Putamen (tissue), 1 donor: ENCODE results near the gene TMEM175.
"Not testable (repeated sequence)": the region's sequence is repeated elsewhere in the genome, so short reads cannot be mapped to it uniquely, and the experiment has no call there.

ENCODE experiments used
- DNase-seq: peaks from one replicate; pipeline ENCODE4 v3.0.0-alpha.2; 2016; ENCODE audit warnings: low spot score

TMEM175 gene

DNA sequence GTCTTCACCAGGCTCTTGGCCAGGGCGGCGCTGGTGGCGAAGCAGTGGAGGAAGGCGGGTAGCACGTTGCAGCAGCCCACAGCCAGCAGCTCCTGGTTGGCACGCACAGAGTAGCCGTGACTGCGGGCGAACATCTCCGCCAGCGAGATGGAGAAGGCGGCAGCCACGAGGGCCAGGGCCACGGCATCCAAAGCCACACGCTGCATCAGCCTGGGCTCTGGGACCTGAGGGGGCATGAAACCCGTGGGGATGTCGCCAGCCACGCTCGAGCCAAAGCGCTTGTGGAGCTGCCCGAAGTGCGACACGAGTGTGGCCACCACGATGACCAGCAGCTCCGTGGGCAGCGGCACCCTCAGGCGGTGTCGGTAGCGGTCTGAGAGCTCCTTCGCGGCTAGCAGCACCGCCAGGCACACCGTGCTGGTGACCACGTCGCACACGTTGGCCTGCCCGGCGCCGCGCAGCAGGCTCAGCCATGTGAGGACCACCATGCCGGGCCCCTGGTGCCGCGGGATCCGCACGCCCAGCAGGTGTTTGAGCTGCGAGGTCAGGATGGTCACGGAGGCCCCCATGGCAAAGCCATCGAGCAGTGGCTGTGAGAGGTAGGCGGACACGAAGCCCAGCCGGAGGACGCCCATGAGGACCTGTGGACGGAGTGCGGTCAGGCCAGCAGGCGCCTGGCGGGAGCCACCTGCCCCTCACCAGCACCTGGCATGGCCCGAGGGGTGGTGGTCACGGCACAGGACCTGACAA lies 57.6 kb downstream of the TMEM175 start:
- DNase-seq, result no peak

DNA sequence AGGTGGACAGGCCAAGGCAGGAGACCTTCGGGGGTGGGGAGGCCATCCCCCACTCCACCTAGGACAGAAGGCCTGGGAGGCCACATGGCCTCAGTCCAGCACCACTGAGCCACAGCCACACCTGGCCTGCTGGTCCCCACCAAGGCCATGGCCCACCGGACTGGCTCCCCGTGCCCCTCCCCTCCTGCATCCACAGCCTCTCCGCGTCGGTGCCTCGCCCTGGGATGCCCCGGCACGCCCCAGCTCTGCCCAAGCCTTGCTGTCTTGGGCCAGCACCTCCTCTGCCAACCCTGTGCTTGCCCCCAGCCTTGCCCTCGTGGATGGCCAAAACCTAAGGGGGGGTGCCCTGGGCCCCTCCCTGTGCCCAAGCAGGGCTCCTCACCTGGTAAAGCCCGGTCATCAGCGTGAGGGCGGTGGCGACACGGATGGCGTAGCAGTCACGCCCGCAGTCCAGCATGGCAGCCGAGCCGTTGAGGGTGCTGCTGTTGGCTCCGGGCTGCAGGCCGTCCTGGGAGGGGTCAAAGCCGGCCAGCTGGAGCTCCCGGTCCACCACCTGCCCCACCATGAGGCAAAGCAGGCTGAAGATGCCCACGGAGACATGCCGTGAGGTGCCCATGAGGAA lies 58.6 kb downstream of the TMEM175 start:
- DNase-seq, result no peak

DNA sequence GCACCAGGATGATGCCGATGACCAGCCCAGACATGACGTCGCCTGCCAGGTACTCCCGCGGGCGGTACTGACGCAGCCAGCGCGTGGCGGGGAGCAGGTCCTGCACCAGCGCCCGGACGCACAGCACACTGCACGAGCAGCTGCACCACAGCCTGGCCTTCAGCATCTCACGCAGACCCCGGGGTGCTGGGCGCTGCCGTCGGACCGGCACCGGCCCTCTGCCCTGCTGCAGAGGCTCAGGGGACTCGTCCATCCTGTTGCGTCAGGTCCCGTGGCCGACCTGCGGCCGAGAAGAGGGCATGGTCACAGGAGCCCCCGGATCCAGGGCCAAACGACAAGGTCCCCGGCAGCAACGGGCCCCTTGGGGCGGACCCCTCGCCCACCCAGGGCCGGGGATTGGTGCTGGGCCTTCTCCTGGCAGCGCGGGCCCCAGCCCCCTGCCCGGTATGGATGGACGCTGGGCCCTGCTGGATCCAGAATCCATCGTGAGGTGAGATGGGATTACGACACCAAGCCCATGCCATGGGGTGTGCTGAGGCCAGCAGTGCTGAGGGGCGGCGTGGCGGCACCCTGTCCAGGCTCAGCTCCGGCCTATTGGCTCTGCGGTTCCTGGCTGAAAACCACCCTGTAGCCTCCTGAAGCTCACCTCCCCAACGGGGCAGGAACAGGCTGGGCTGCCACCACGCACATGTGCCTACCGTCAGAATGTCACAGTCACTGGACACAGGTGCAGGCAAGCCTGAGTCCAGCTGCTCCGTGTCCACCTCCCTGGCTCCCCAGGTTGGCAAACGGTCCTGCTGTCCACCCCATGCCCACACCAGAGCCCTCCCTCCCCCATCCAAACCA lies 59.4 kb downstream of the TMEM175 start:
- DNase-seq, result no peak

- no peak for DNase-seq
Observed at GRCh38 chr4:992297-993110, 60.2 kb downstream of the TMEM175 start.

- no peak for DNase-seq
Observed at GRCh38 chr4:993111-994029, 61.1 kb downstream of the TMEM175 start, which contains the start of gene SLC26A1. Gene SLC26A1, minus strand, starts transcription at chr4:993404. Its CDS starts 1,701 bp downstream, at chr4:991703.

- DNase-seq, result no peak
Observed at GRCh38 chr4:995311-996026, 63.2 kb downstream of the TMEM175 start.

GRCh38 chr4:996030-996996 lies 64.1 kb downstream of the TMEM175 start:
- no peak for DNase-seq

DNA sequence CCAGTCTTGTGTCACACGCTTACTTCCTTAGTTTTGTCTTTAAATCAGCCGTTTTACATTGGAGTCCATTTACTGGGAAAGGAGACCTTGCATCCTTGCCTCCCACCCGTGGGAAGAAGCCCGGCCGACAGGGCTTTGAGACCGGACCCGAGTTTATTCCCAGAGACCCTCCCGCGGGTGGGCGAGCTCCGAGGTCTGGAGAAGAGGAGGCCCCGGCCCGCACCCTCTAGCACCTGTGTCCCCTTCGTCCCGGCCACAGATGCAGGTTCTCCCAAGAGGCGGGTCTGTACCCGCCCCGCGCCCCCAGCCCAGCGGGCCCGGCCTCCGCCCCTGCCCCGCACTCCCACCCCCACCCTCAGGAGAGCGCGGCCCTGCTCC lies 64.7 kb downstream of the TMEM175 start:
- DNase-seq, result no peak

DNA sequence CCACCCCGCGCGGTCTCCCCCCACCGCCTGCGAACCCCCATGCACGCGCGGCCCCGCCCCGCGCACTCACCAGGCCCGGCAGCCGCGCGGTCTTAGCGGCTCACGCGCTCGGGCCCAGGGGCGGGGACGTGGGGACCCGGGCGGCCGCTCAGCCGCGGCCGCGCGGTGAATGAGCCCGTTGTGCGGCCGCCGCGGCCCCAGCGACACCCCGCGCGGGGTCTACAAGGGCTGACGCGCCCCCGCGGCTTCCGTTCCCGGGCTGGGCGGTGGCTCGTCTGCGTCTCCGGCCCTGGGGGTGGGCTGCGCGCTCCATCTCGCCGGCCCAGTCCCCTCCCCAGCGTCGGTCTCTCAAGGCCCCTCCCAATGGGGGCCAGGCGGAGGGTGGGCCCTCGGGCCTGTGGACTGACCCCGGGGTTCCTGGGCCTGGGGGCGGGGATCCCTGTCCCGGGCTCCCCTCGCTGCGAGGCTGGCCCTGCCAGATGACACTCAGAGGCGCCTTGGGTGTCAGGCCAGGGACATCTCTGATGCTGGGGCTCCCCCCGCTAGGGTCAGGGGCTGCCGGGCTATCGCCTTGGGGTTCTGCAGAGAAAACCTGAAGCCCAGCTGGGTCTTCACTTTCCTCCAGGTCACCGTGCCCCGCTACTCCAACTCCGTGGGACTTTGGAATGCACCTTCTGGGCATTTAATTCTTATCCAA lies 65.3 kb downstream of the TMEM175 start:
- DNase-seq, result no peak

GRCh38 chr4:998096-998691 lies 65.9 kb downstream of the TMEM175 start:
- no peak for DNase-seq

- not testable (repeated sequence) for DNase-seq
Observed at GRCh38 chr4:999240-999863, 67.1 kb downstream of the TMEM175 start.

- DNase-seq, result no peak
Observed at GRCh38 chr4:999882-1000425, 67.7 kb downstream of the TMEM175 start.

DNA sequence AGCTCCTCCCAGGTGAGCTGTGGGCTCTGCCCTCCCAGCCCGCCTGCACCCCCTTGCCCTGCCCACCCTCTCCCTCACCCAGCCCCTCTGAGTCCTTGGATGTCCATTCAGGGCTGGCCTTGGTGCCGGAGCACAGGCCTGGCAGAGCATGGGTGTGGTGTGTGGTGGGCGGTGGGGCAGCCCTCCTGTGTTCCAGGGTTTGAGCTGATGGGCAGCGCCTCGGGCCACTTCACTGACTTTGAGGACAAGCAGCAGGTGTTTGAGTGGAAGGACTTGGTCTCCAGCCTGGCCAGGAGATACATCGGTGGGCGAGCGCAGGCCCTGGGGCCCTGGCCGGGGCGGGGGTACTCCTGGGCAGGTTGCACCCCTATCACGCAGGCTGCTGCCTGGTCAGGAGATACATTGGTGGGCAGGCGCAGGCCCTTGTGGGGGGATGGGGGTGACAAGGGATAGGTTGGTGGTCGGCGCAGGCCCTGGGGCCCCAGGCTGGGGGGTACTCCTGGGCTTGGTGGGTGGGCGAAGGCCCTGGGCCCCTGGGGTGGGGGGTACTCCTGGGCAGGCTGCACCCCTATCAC lies 68.5 kb downstream of the TMEM175 start:
- DNase-seq, result no peak

GRCh38 chr4:1001561-1002130 lies 69.4 kb downstream of the TMEM175 start:
- DNase-seq, result no peak

GRCh38 chr4:1002131-1002630 lies 69.9 kb downstream of the TMEM175 start:
- no peak for DNase-seq

DNA sequence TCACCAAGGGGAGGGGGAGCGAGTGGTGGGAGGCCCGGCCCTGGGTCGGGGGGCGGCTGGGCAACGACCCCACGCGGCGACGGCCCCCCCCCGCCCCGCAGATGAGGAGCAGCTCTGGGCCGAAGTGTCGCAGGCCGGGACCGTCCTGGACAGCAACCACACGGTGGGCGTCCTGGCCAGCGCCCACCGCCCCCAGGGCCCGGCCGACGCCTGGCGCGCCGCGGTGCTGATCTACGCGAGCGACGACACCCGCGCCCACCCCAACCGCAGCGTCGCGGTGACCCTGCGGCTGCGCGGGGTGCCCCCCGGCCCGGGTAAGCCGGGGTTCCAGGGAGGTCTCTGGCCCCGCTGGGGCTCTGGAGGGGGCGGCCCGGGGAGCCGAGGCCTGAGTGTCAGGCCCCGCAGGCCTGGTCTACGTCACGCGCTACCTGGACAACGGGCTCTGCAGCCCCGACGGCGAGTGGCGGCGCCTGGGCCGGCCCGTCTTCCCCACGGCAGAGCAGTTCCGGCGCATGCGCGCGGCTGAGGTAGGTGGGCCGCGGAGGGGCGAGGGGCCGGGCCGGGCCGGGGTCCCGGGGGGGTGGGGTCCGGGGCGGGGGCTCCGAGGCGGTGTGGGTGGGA lies 70.5 kb downstream of the TMEM175 start:
- no peak for DNase-seq
